K562 (cell line): Measurements from ENCODE around the gene TTLL8. TPM values are rescaled to one million over a fixed set of nuclear protein-coding genes. Genes with fewer than 3 reads are reported as not detected.

Source experiments
- ARID4B ChIP-seq: sonication (generic); formaldehyde crosslinking; IDR thresholded peaks from 2 replicates; pipeline ENCODE4 v1.8.0; 2022; ENCODE audit warnings: mild to moderate bottlenecking, missing genetic modification reagents
- NELFE ChIP-seq: IDR thresholded peaks from 2 replicates; pipeline ENCODE4 v1.6.1; 2011; ENCODE audit warnings: mild to moderate bottlenecking; ENCODE audit not compliant: insufficient read depth, insufficient read length
- NKRF ChIP-seq: fragments of 450-650 bp; IDR thresholded peaks from 2 replicates; pipeline ENCODE4 v1.6.1; 2016; ENCODE audit warnings: borderline replicate concordance
- PTBP1 ChIP-seq: fragments of 200-400 bp; formaldehyde crosslinking; IDR thresholded peaks from 2 replicates; pipeline ENCODE4 v1.6.1; 2017; ENCODE audit warnings: low read depth, low read length
- RB1 ChIP-seq: fragments of 450-650 bp; IDR thresholded peaks from 2 replicates; pipeline ENCODE4 v1.6.1; 2017; ENCODE audit warnings: low read depth, mild to moderate bottlenecking
- SMC3 ChIP-seq: conservative IDR thresholded peaks from 2 replicates; pipeline ENCODE4 v1.6.1; 2011; ENCODE audit warnings: low read depth, low read length, improper control_type of control experiment; ENCODE audit not compliant: insufficient read depth
- TFAP4 ChIP-seq: sonication (generic); formaldehyde crosslinking; IDR thresholded peaks from 2 replicates; pipeline ENCODE4 v1.8.0; 2022; ENCODE audit warnings: missing genetic modification reagents, mild to moderate bottlenecking, moderate library complexity, borderline replicate concordance
- THRA ChIP-seq: fragments of 450-650 bp; IDR thresholded peaks from 2 replicates; pipeline ENCODE4 v1.6.1; 2017; ENCODE audit warnings: mild to moderate bottlenecking, moderate library complexity
- ZFP91 ChIP-seq: sonication (generic); formaldehyde crosslinking; IDR thresholded peaks from 2 replicates; pipeline ENCODE4 v1.8.0; 2022; ENCODE audit warnings: mild to moderate bottlenecking, missing genetic modification reagents
- ZNF445 ChIP-seq: fragments of 250-450 bp; sonication (Bioruptor Pico); IDR thresholded peaks from 2 replicates; pipeline ENCODE4 v1.4.0; 2020; ENCODE audit warnings: low read depth, mild to moderate bottlenecking, moderate library complexity
- ZNF655 ChIP-seq: fragments of 250-450 bp; sonication (Bioruptor Pico); IDR thresholded peaks from 2 replicates; pipeline ENCODE4 v1.5.0; 2021
- ZNF695 ChIP-seq: fragments of 450-650 bp; formaldehyde crosslinking; IDR thresholded peaks from 2 replicates; pipeline ENCODE4 v1.4.0; 2020; ENCODE audit warnings: mild to moderate bottlenecking, moderate library complexity
- ZNF77 ChIP-seq: fragments of 250-450 bp; sonication (Bioruptor Pico); IDR thresholded peaks from 2 replicates; pipeline ENCODE4 v1.5.0; 2020
- polyA plus RNA-seq, 8 experiments: library from polyadenylated mRNA; depleted of rRNA in 4 of 8; stranded (reverse) in 5 of 8; unstranded in 3 of 8; fragments of >200 nt; fragmentation: Nextera tagmentation in 2 of 8; fragmentation: Illumina TruSeq in 1 of 8; extraction: Ambion mirVana in 2 of 8; extraction: Trizol in 1 of 8; gene quantifications; 2 replicates each; pipeline versions ENCODE4 v1.2.1 to v1.2.3, GENCODE V29; 2011 to 2014; ENCODE audit warnings: inconsistent platforms in 1 of 8, missing spikeins in 1 of 8
- total RNA-seq, 7 experiments: library from RNA; depleted of rRNA in 6 of 7; stranded (reverse); fragments of >200 nt in 6 of 7; fragmentation: Illumina TruSeq in 2 of 7; extraction: Trizol in 2 of 7; gene quantifications; 2 replicates each; pipeline versions ENCODE4 v1.2.1 to v1.2.3, GENCODE V29; 2011 to 2021; ENCODE audit warnings: low replicate concordance in 1 of 7

Gene TTLL8
- total and polyA plus RNA-seq, 9 of the 15 experiments (the other 6 are each of a cell fraction or from before 2014, with no cell fraction given): not detected

- TF ChIP-seq ZFP91 (CRISPR knock-in tag) (no peak), ARID4B (CRISPR knock-in tag) (no peak), TFAP4 (CRISPR knock-in tag) (peak; percentile 65; the same call in 1 of the 2 replicates), ZNF445 (CRISPR knock-in tag) (no peak), THRA (no peak), ZNF77 (CRISPR knock-in tag) (no peak), NELFE (no peak), NKRF (no peak), PTBP1 (no peak), SMC3 (peak; percentile 97), RB1 (peak; percentile 82), ZNF695 (no peak), ZNF655 (no peak)
Observed at GRCh38 chr22:50030297-50031188, 27.6 kb downstream of the TTLL8 start (continued).
